ENCODE measurements around the gene ZNF19. TPM values are rescaled to one million over a fixed set of nuclear protein-coding genes. Genes with fewer than 3 reads are reported as not detected.
A peak's percentile ranks its signal among the peaks of the same experiment; 100 is the strongest.

Gene ZNF19
- polyA plus RNA-seq, 2 of the 4 experiments (the other 2 are of a cell fraction), result 2.4 to 3.9 TPM

GRCh38 chr16:71479420-71479819 lies 9.7 kb downstream of the ZNF19 start:
- Histone ChIP-seq H3K4me3 (no peak overlapping the region), H3K27ac (no peak overlapping the region), H3K4me1 (peaks cover 3% of the 10 kb centered on the region; the same call in 1 of the 3 replicates), H3K9me3 (peaks cover 15% of the 10 kb centered on the region; the same call in 1 of the 3 replicates), H3K4me2 (no peak overlapping the region)
- POLR2A ChIA-PET, result no interaction called here
- FAIRE-seq (no peak), ATAC-seq (peak in 1 of 2 experiments; percentile 42; a peak in 3 of 6 replicates), DNase-seq (ENCODE audit: low read depth in 1 of 2, low spot score in 1 of 2) (peak in 1 of 2 experiments; percentile 29)
- WGBS (ENCODE audit: missing lambda C conversion rate), result 77% methylated on average over 3 of the region's 3 CpGs
- CTCF ChIA-PET, result no interaction called here
- TF ChIP-seq NFE2L2 (conservative IDR thresholded peaks at IDR 0.05; ENCODE audit: low read length), result no peak
- TF ChIP-seq RAD21 (conservative IDR thresholded peaks at IDR 0.05 in 1 of 2, IDR thresholded peaks at IDR 0.05 in 1 of 2), result peak in 1 of 2 experiments; percentile 31; a peak in 1 of 5 replicates
- TF ChIP-seq KDM1A (IDR thresholded peaks at IDR 0.05; ENCODE audit: low read depth), result no peak
- no peak for TF ChIP-seq ZC3H11A (IDR thresholded peaks at IDR 0.05)
- TF ChIP-seq FOSB (CRISPR knock-in tag; IDR thresholded peaks at IDR 0.05), result no peak
- TF ChIP-seq EHF (CRISPR knock-in tag; IDR thresholded peaks at IDR 0.05), result no peak
- no peak for TF ChIP-seq USF2 (IDR thresholded peaks at IDR 0.05)
- no peak for TF ChIP-seq POLR2AphosphoS2 (conservative IDR thresholded peaks at IDR 0.05; ENCODE audit: low read length)

GRCh38 chr16:71476457-71477124 lies 12.5 kb downstream of the ZNF19 start:
- TF ChIP-seq MAFK (IDR thresholded peaks at IDR 0.05; ENCODE audit: partially characterized antibody) (no peak), POLR2A (IDR thresholded peaks at IDR 0.05; ENCODE audit: low read length) (no peak), BCL3 (IDR thresholded peaks at IDR 0.05) (no peak), JUNB (IDR thresholded peaks at IDR 0.05) (no peak), CBX2 (IDR thresholded peaks at IDR 0.05; ENCODE audit: borderline replicate concordance, low read depth) (no peak), ATOH8 (CRISPR knock-in tag; IDR thresholded peaks at IDR 0.05; ENCODE audit: low read depth) (no peak), MYC (IDR thresholded peaks at IDR 0.05; ENCODE audit: borderline replicate concordance, low read length) (no peak), CHD2 (IDR thresholded peaks at IDR 0.05; ENCODE audit: low read length, partially characterized antibody) (no peak), ELK1 (IDR thresholded peaks at IDR 0.05; ENCODE audit: low read depth, low read length) (no peak), HOXA7 (CRISPR knock-in tag; IDR thresholded peaks at IDR 0.05) (no peak), HDAC2 (IDR thresholded peaks at IDR 0.05) (no peak), BHLHE40 (IDR thresholded peaks at IDR 0.05; ENCODE audit: low read depth, low read length) (no peak), HES2 (IDR thresholded peaks at IDR 0.05) (no peak), CHD4 (IDR thresholded peaks at IDR 0.05; ENCODE audit: borderline replicate concordance) (no peak), POLR2AphosphoS2 (conservative IDR thresholded peaks at IDR 0.05; ENCODE audit: low read length) (no peak), SMC3 (IDR thresholded peaks at IDR 0.05) (no peak), SREBF2 (IDR thresholded peaks at IDR 0.05) (no peak)
- H3K27ac ChIP-seq, result no peak overlapping the region
- no peak for DNase-seq (ENCODE audit: low read depth in 1 of 2, low spot score in 1 of 2)

More at GRCh38 chr16:71476457-71477124, 12.5 kb downstream of the ZNF19 start:
- no peak overlapping the region for H3K4me3 ChIP-seq
- peaks cover 18% of the 10 kb centered on the region; the same call in 1 of the 3 replicates for H3K9me3 ChIP-seq
- ATAC-seq (no peak), FAIRE-seq (no peak)
- no peaks in the 10 kb centered on the region for H3K4me1 ChIP-seq
- ChIA-PET CTCF (no interaction called here), POLR2A (interaction anchor here (1.0 kb wide), 1 partner anchor 14 kb away, joined by 3 read pairs; the partner anchor contains the start of gene ZNF23)
- no peak overlapping the region for H3K4me2 ChIP-seq
- WGBS (ENCODE audit: missing lambda C conversion rate), result 76% methylated on average over 4 of the region's 4 CpGs
